SK-N-MC (cell line): ENCODE data around the gene RNF112.

Source experiments
- EZH2 ChIP-seq: fragments of 200-600 bp; sonication (generic); IDR thresholded peaks from one replicate; pipeline ENCODE4 v1.6.1; 2017; ENCODE audit warnings: antibody characterized with exemption
- POLR2AphosphoS5 ChIP-seq: IDR thresholded peaks from 2 replicates; pipeline ENCODE4 v1.6.1; 2012; ENCODE audit warnings: mild to moderate bottlenecking, low read depth, low read length, borderline replicate concordance

- no peak for TF ChIP-seq EZH2
- TF ChIP-seq POLR2AphosphoS5 = no peak
These were observed 44.4 kb upstream of the RNF112 start for GRCh38 chr17:19366637-19366972.
